WTC11 (cell line): ENCODE results near the gene SLCO2A1. TPM values are rescaled to one million over a fixed set of nuclear protein-coding genes. Genes with fewer than 3 reads are reported as not detected.

Experiments used
- ATAC-seq: fragments of 200-7000 bp; cut with Tn5 transposase; 2 replicates; pipeline ENCODE4 v1.10.0; 2021; ENCODE audit warnings: mild to moderate bottlenecking, moderate library complexity
- CTCF ChIA-PET: fragments of 300-600 bp; sonication (Branson Sonifier 250); formaldehyde crosslinking; loops from one replicate; lab custom pipeline; 2021; ENCODE audit warnings: antibody characterized with exemption; lab: Charles Lee
- POLR2A ChIA-PET: fragments of 350-600 bp; sonication (Branson Sonifier 250); formaldehyde crosslinking; loops from one replicate; lab custom pipeline; 2021; ENCODE audit warnings: antibody characterized with exemption; lab: Charles Lee
- DNase-seq: peaks from one replicate; pipeline ENCODE4 v3.0.0; 2021; ENCODE audit warnings: low spot score
- H3K27ac Mint-ChIP-seq: 2 replicates; pipeline ENCODE4 v1.8.0; 2021; ENCODE audit warnings: mixed read lengths
- H3K27me3 Mint-ChIP-seq: 2 replicates; pipeline ENCODE4 v1.8.0; 2021; ENCODE audit warnings: low read depth, mild to moderate bottlenecking, moderate library complexity, mixed read lengths
- H3K36me3 Mint-ChIP-seq: 2 replicates; pipeline ENCODE4 v1.8.0; 2021; ENCODE audit warnings: mixed read lengths
- H3K4me1 Mint-ChIP-seq: 2 replicates; pipeline ENCODE4 v1.8.0; 2022; ENCODE audit warnings: mixed read lengths
- H3K4me3 Mint-ChIP-seq: 2 replicates; pipeline ENCODE4 v1.8.0; 2021; ENCODE audit warnings: mild to moderate bottlenecking, moderate library complexity, mixed read lengths
- H3K9me3 Mint-ChIP-seq: 2 replicates; pipeline ENCODE4 v1.8.0; 2021; ENCODE audit warnings: mixed read lengths
- EMX1 ChIP-seq: fragments of 250-450 bp; sonication (Bioruptor Pico); IDR thresholded peaks from 2 replicates; pipeline ENCODE4 v1.8.0; 2021; ENCODE audit warnings: mild to moderate bottlenecking
- FOXP1 ChIP-seq: sonication (generic); formaldehyde crosslinking; IDR thresholded peaks from 2 replicates; pipeline ENCODE4 v1.8.0; 2022; ENCODE audit warnings: missing genetic modification reagents, mild to moderate bottlenecking, moderate library complexity, borderline replicate concordance
- GTF2I ChIP-seq: fragments of 250-450 bp; sonication (Bioruptor Pico); conservative IDR thresholded peaks from 2 replicates; pipeline ENCODE4 v1.4.0; 2021; ENCODE audit warnings: mild to moderate bottlenecking
- JAZF1 ChIP-seq: fragments of 250-450 bp; sonication (Bioruptor Pico); IDR thresholded peaks from 2 replicates; pipeline ENCODE4 v1.9.0; 2021; ENCODE audit warnings: moderate library complexity, mild to moderate bottlenecking, inconsistent platforms
- MXD4 ChIP-seq: fragments of 250-450 bp; sonication (Bioruptor Pico); IDR thresholded peaks from 2 replicates; pipeline ENCODE4 v1.8.0; 2021; ENCODE audit warnings: mild to moderate bottlenecking, moderate library complexity, borderline replicate concordance
- MYBL2 ChIP-seq: sonication (generic); formaldehyde crosslinking; IDR thresholded peaks from 2 replicates; pipeline ENCODE4 v1.8.1; 2023; ENCODE audit warnings: mild to moderate bottlenecking, moderate library complexity, missing genetic modification reagents
- NFYB ChIP-seq: sonication (generic); formaldehyde crosslinking; conservative IDR thresholded peaks from 2 replicates; pipeline ENCODE4 v1.8.0; 2022; ENCODE audit warnings: low read depth, missing genetic modification reagents
- RORB ChIP-seq: fragments of 250-450 bp; sonication (Bioruptor Pico); IDR thresholded peaks from 2 replicates; pipeline ENCODE4 v1.9.0; 2021; ENCODE audit warnings: mild to moderate bottlenecking
- SMAD4 ChIP-seq: sonication (generic); formaldehyde crosslinking; IDR thresholded peaks from 2 replicates; pipeline ENCODE4 v1.8.0; 2022; ENCODE audit warnings: mild to moderate bottlenecking, missing genetic modification reagents
- ZNF121 ChIP-seq: sonication (generic); formaldehyde crosslinking; IDR thresholded peaks from 2 replicates; pipeline ENCODE4 v1.8.0; 2023; ENCODE audit warnings: missing genetic modification reagents
- ZNF138 ChIP-seq: sonication (generic); formaldehyde crosslinking; conservative IDR thresholded peaks from 2 replicates; pipeline ENCODE4 v1.8.1; 2022; ENCODE audit warnings: mild to moderate bottlenecking, moderate library complexity, missing genetic modification reagents
- ZNF232 ChIP-seq: sonication (generic); formaldehyde crosslinking; IDR thresholded peaks from 2 replicates; pipeline ENCODE4 v1.8.0; 2022; ENCODE audit warnings: mild to moderate bottlenecking, missing genetic modification reagents
- ZNF263 ChIP-seq: sonication (generic); formaldehyde crosslinking; IDR thresholded peaks from 2 replicates; pipeline ENCODE4 v1.8.1; 2022; ENCODE audit warnings: low read depth, mild to moderate bottlenecking, moderate library complexity, missing genetic modification reagents
- ZNF423 ChIP-seq: fragments of 250-450 bp; sonication (Bioruptor Pico); IDR thresholded peaks from 2 replicates; pipeline ENCODE4 v2.1.2; 2022; ENCODE audit warnings: mild to moderate bottlenecking, moderate library complexity
- ZNF671 ChIP-seq: fragments of 250-450 bp; sonication (Bioruptor Pico); IDR thresholded peaks from 2 replicates; pipeline ENCODE4 v1.8.0; 2021; ENCODE audit warnings: mild to moderate bottlenecking
- total RNA-seq: library from RNA; stranded (reverse); gene quantifications from 3 replicates; pipeline ENCODE4 v1.2.3, GENCODE V29; 2021
- TF ChIP-seq, protein P1 (sequence below): fragments of 250-450 bp; sonication (Bioruptor Pico); conservative IDR thresholded peaks from 2 replicates; pipeline ENCODE4 v1.9.0; 2021; ENCODE audit warnings: mild to moderate bottlenecking
- TF ChIP-seq, protein P2 (sequence below): sonication (generic); formaldehyde crosslinking; IDR thresholded peaks from 2 replicates; pipeline ENCODE4 v1.8.1; 2022; ENCODE audit warnings: mild to moderate bottlenecking, moderate library complexity, missing genetic modification reagents
- TF ChIP-seq, protein P3 (sequence below): sonication (generic); formaldehyde crosslinking; IDR thresholded peaks from 2 replicates; pipeline ENCODE4 v1.8.1; 2023; ENCODE audit warnings: mild to moderate bottlenecking, missing genetic modification reagents, borderline replicate concordance
- TF ChIP-seq, protein P4 (sequence below): sonication (generic); formaldehyde crosslinking; IDR thresholded peaks from 2 replicates; pipeline ENCODE4 v1.8.1; 2023; ENCODE audit warnings: mild to moderate bottlenecking, missing genetic modification reagents
- TF ChIP-seq, protein P5 (sequence below): sonication (generic); formaldehyde crosslinking; IDR thresholded peaks from 2 replicates; pipeline ENCODE4 v1.8.1; 2023; ENCODE audit warnings: mild to moderate bottlenecking, missing genetic modification reagents
- TF ChIP-seq, protein P6 (sequence below): sonication (generic); formaldehyde crosslinking; IDR thresholded peaks from 2 replicates; pipeline ENCODE4 v1.8.0; 2023; ENCODE audit warnings: missing genetic modification reagents
- TF ChIP-seq, protein P7 (sequence below): sonication (generic); formaldehyde crosslinking; IDR thresholded peaks from 2 replicates; pipeline ENCODE4 v1.8.0; 2022; ENCODE audit warnings: mild to moderate bottlenecking, missing genetic modification reagents
- TF ChIP-seq, protein P8 (sequence below): sonication (generic); formaldehyde crosslinking; IDR thresholded peaks from 2 replicates; pipeline ENCODE4 v1.8.0; 2022; ENCODE audit warnings: mild to moderate bottlenecking, missing genetic modification reagents
- TF ChIP-seq, protein P9 (sequence below): sonication (generic); formaldehyde crosslinking; IDR thresholded peaks from 2 replicates; pipeline ENCODE4 v1.8.1; 2022; ENCODE audit warnings: low read depth, mild to moderate bottlenecking, moderate library complexity, missing genetic modification reagents, borderline replicate concordance

The SLCO2A1 gene
- total RNA-seq, 1 experiment from 2014 or later, result 3.3 TPM

DNA sequence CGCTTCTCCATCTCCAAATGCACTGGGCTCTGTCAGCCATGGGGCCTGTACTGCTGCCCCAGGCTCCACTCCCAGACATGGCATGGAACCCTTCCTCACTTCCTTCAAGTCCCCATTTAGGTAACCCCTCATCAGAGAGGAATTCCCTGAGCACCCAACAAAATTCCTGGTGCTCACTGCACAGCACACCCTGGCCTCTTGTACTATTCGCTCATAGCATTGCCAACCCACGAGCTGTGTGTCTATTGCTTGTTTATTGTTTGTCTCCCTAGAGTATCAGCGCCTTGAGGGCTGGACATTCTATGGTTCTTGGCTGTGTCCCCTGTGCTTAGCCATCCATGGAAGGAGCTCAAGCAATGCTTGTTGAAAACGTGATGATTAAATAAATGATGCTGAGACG is 46.1 kb upstream of the SLCO2A1 start (continued):
- TF ChIP-seq, protein P1, sequence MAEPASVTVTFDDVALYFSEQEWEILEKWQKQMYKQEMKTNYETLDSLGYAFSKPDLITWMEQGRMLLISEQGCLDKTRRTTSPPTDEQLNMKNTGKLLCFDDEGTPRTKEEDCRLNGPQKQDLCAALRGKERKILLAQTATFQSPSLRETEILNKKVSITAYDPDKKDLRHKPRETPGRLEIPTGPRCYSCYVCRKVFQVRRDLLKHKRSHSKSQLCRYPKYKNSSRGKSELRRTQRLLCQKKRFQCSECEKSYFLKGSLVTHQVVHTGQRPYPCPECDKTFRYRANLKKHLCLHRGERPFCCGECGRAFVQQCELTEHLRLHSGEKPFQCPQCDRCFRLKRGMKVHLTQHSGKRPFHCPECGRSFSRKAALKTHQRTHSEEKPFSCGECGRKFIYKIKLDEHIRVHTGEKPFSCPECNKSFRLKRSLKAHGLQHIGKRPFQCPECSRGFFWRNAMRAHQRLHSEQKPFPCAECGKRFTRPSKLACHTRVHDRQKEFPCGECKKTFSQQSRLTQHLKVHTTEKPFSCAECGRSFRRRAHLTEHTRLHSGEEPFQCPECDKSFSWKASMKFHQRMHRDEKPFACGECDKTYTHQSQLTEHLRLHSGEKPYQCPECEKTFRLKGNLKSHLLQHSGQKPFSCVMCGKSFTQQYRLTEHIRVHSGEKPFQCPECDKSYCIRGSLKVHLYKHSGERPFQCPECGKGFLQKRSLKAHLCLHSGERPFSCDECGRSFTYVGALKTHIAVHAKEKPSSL (CRISPR knock-in tag), result no peak
- TF ChIP-seq GTF2I (CRISPR knock-in tag) (no peak), FOXP1 (no peak), RORB (no peak), SMAD4 (CRISPR knock-in tag) (no peak), ZNF423 (no peak)
- TF ChIP-seq, protein P2, sequence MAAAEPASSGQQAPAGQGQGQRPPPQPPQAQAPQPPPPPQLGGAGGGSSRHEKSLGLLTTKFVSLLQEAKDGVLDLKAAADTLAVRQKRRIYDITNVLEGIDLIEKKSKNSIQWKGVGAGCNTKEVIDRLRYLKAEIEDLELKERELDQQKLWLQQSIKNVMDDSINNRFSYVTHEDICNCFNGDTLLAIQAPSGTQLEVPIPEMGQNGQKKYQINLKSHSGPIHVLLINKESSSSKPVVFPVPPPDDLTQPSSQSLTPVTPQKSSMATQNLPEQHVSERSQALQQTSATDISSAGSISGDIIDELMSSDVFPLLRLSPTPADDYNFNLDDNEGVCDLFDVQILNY (CRISPR knock-in tag), result no peak
- TF ChIP-seq, all 79 proteins: peak for 0

DNA sequence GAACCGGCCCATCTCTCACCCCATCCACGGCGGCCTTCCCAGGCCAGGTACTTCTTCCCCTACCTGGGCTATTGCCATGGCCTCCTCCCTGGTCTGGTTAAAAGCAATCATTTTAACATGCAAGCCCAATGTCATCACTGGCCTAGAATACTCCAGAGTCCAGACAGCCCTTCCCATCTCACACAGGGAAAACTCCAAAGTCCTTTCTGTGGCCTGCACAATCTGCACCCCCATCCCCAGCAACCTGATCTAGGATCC is 45.8 kb upstream of the SLCO2A1 start:
- H3K4me1 Mint-ChIP-seq, result no peaks in the 10 kb centered on the region
- H3K9me3 Mint-ChIP-seq, result peaks cover 12% of the 10 kb centered on the region
- H3K36me3 Mint-ChIP-seq, result peaks cover 5% of the 10 kb centered on the region
- ChIA-PET POLR2A (no interaction called here), CTCF (no interaction called here)
- H3K4me3 Mint-ChIP-seq, result no peak overlapping the region
- H3K27ac Mint-ChIP-seq, result no peak overlapping the region
- DNase-seq, result no peak
- no peaks in the 10 kb centered on the region for H3K27me3 Mint-ChIP-seq
- TF ChIP-seq NFYB (no peak), ZNF423 (no peak), ZNF263 (CRISPR knock-in tag) (no peak), ZNF671 (CRISPR knock-in tag) (no peak), ZNF121 (no peak), MYBL2 (CRISPR knock-in tag) (no peak), JAZF1 (CRISPR knock-in tag) (no peak), EMX1 (no peak), MXD4 (CRISPR knock-in tag) (no peak), ZNF138 (no peak), ZNF232 (CRISPR knock-in tag) (no peak), SMAD4 (CRISPR knock-in tag) (no peak)
- TF ChIP-seq, protein P3, sequence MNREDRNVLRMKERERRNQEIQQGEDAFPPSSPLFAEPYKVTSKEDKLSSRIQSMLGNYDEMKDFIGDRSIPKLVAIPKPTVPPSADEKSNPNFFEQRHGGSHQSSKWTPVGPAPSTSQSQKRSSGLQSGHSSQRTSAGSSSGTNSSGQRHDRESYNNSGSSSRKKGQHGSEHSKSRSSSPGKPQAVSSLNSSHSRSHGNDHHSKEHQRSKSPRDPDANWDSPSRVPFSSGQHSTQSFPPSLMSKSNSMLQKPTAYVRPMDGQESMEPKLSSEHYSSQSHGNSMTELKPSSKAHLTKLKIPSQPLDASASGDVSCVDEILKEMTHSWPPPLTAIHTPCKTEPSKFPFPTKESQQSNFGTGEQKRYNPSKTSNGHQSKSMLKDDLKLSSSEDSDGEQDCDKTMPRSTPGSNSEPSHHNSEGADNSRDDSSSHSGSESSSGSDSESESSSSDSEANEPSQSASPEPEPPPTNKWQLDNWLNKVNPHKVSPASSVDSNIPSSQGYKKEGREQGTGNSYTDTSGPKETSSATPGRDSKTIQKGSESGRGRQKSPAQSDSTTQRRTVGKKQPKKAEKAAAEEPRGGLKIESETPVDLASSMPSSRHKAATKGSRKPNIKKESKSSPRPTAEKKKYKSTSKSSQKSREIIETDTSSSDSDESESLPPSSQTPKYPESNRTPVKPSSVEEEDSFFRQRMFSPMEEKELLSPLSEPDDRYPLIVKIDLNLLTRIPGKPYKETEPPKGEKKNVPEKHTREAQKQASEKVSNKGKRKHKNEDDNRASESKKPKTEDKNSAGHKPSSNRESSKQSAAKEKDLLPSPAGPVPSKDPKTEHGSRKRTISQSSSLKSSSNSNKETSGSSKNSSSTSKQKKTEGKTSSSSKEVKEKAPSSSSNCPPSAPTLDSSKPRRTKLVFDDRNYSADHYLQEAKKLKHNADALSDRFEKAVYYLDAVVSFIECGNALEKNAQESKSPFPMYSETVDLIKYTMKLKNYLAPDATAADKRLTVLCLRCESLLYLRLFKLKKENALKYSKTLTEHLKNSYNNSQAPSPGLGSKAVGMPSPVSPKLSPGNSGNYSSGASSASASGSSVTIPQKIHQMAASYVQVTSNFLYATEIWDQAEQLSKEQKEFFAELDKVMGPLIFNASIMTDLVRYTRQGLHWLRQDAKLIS (CRISPR knock-in tag), result no peak
- TF ChIP-seq, protein P4, sequence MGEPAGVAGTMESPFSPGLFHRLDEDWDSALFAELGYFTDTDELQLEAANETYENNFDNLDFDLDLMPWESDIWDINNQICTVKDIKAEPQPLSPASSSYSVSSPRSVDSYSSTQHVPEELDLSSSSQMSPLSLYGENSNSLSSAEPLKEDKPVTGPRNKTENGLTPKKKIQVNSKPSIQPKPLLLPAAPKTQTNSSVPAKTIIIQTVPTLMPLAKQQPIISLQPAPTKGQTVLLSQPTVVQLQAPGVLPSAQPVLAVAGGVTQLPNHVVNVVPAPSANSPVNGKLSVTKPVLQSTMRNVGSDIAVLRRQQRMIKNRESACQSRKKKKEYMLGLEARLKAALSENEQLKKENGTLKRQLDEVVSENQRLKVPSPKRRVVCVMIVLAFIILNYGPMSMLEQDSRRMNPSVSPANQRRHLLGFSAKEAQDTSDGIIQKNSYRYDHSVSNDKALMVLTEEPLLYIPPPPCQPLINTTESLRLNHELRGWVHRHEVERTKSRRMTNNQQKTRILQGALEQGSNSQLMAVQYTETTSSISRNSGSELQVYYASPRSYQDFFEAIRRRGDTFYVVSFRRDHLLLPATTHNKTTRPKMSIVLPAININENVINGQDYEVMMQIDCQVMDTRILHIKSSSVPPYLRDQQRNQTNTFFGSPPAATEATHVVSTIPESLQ, result no peak
- TF ChIP-seq, protein P5, sequence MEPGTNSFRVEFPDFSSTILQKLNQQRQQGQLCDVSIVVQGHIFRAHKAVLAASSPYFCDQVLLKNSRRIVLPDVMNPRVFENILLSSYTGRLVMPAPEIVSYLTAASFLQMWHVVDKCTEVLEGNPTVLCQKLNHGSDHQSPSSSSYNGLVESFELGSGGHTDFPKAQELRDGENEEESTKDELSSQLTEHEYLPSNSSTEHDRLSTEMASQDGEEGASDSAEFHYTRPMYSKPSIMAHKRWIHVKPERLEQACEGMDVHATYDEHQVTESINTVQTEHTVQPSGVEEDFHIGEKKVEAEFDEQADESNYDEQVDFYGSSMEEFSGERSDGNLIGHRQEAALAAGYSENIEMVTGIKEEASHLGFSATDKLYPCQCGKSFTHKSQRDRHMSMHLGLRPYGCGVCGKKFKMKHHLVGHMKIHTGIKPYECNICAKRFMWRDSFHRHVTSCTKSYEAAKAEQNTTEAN (CRISPR knock-in tag), result no peak
- TF ChIP-seq, protein P6, sequence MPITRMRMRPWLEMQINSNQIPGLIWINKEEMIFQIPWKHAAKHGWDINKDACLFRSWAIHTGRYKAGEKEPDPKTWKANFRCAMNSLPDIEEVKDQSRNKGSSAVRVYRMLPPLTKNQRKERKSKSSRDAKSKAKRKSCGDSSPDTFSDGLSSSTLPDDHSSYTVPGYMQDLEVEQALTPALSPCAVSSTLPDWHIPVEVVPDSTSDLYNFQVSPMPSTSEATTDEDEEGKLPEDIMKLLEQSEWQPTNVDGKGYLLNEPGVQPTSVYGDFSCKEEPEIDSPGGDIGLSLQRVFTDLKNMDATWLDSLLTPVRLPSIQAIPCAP (CRISPR knock-in tag), result no peak
- TF ChIP-seq, protein P7, sequence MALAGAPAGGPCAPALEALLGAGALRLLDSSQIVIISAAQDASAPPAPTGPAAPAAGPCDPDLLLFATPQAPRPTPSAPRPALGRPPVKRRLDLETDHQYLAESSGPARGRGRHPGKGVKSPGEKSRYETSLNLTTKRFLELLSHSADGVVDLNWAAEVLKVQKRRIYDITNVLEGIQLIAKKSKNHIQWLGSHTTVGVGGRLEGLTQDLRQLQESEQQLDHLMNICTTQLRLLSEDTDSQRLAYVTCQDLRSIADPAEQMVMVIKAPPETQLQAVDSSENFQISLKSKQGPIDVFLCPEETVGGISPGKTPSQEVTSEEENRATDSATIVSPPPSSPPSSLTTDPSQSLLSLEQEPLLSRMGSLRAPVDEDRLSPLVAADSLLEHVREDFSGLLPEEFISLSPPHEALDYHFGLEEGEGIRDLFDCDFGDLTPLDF (CRISPR knock-in tag), result no peak
- TF ChIP-seq, protein P8, sequence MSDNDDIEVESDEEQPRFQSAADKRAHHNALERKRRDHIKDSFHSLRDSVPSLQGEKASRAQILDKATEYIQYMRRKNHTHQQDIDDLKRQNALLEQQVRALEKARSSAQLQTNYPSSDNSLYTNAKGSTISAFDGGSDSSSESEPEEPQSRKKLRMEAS, result no peak
- TF ChIP-seq, protein P9, sequence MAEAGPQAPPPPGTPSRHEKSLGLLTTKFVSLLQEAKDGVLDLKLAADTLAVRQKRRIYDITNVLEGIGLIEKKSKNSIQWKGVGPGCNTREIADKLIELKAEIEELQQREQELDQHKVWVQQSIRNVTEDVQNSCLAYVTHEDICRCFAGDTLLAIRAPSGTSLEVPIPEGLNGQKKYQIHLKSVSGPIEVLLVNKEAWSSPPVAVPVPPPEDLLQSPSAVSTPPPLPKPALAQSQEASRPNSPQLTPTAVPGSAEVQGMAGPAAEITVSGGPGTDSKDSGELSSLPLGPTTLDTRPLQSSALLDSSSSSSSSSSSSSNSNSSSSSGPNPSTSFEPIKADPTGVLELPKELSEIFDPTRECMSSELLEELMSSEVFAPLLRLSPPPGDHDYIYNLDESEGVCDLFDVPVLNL, result no peak
- no peak for ATAC-seq
